GM19025 (cell line): Measurements from ENCODE around the gene CCDC12.

ENCODE experiments used
- ATAC-seq: cut with Tn5 transposase; IDR thresholded peaks from one replicate; pipeline ENCODE4 v1.9.1; 2021; ENCODE audit warnings: mild to moderate bottlenecking, low read depth, moderate library complexity; ENCODE audit not compliant: unreplicated experiment

Gene CCDC12

DNA sequence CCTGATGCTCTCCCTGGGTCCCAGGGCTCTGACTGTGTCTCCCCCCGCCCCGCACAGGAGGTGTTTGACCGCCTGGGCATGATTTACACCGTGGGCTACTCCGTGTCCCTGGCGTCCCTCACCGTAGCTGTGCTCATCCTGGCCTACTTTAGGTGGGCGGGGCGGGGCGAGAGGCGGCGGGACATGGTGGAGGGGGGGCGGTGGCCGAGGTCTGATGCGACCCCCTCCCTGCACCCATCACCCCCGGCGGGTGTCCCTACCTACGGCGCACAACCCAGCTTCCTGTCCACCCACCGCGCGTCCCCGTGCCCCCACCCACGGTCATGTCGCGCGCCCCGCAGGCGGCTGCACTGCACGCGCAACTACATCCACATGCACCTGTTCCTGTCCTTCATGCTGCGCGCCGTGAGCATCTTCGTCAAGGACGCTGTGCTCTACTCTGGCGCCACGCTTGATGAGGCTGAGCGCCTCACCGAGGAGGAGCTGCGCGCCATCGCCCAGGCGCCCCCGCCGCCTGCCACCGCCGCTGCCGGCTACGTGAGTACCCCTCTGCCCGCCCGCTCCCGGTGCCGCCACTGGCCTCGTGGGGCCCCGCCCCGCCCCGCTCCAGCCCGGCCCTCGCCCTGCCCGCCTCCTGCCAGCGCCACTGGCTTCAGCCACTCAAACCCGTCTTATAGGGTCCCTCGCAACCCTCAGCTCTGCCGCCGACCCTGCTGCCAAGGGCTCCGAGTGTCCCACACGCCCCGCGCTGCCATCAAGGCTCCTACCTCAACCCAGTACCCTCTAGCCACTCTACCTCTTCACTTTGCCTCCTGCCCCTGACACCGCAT, 78.0 kb downstream of the CCDC12 start:
- no peak for ATAC-seq

DNA sequence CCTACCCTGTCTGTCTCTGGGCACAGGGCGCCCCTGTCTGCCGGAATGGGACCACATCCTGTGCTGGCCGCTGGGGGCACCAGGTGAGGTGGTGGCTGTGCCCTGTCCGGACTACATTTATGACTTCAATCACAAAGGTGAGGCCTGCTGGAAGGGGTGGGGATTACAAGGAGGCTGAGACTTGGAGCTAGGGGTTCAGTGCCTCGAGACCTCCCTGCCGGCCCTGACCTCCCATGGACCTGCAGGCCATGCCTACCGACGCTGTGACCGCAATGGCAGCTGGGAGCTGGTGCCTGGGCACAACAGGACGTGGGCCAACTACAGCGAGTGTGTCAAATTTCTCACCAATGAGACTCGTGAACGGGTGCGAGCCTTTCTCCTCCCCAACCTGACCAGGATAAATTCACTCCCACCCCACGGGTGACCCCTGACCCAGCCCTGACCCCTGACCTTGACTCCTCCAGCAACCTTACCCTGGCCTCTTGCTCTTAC, 78.7 kb downstream of the CCDC12 start:
- no peak for ATAC-seq

DNA sequence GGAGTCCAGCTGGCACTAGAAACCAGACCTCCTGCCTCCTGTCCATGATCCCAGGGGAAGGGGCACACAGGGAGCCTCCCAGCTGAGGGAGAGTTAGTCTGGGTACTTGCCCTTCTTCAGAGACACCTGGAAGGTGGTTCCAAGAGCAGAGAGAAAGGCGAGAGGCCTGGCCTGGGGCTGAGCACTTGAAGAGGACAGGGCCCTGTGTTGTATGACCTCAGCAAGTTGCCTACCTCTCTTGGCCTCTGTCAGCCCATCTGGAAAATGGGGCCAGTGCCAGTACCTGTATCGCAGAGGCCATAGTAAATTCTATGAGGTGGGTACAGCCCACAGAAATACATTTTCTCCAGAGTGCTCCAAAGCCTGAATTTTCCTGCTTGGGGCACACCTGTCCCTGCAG, 79.5 kb downstream of the CCDC12 start:
- ATAC-seq = no peak

DNA sequence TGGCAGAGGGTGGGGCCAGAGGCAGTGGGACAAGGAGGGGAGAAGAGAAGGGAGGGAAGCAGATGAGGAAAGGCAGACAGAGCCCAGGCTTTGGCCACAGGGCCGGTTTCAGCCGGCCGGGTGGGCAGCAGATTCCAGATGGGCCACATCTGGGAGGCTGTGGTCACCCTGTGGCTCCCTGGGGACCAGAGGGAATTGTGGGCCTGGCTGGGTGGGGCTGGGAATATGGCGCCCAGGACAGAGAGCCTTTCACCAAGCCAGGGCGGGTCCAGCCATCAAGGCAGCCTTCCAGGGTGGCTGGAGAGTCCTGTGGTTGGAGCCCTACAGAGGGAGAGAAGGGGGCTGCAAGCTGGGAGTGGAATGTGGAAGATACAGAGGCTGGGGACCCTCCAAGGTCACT, 80.2 kb downstream of the CCDC12 start:
- no peak for ATAC-seq

DNA sequence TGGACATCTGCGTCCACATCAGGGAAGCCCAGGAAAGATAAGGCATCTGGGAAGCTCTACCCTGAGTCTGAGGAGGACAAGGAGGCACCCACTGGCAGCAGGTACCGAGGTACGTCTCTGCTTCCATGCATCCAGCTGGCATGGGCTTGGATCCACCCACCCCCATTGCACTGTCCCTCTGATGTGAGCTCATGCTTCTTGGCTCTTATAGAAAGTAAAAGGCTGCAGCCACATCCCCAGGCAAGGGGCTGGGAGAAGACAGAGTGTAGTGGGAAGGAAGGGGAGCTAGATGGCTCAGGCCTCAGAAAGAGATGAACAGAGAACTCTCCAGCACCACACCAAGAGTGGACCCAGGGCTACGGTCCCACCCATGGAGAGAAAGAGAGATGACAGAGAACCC, 80.8 kb downstream of the CCDC12 start:
- ATAC-seq = no peak

DNA sequence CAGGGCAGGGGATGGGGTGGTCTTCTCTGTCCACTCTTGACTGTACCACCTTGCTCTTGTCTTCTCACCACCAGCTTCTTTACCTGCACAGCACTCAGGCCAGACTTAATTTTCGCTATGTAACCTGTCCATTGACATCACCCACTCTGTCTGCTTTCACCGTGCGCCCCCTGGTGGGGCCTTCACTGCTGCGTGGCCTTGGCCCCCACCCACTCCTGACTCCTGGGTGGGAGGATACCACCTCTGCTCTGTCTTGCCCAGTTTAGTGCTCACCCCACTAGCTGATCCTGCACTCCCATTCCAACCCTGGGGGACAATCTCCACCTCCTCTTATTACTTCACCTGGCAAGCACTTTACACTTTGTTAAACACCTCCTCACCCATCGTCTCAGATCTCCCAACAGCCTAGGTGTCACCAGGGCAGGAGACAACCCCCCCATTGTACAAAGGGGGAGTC, 81.3 kb downstream of the CCDC12 start:
- ATAC-seq = no peak

DNA sequence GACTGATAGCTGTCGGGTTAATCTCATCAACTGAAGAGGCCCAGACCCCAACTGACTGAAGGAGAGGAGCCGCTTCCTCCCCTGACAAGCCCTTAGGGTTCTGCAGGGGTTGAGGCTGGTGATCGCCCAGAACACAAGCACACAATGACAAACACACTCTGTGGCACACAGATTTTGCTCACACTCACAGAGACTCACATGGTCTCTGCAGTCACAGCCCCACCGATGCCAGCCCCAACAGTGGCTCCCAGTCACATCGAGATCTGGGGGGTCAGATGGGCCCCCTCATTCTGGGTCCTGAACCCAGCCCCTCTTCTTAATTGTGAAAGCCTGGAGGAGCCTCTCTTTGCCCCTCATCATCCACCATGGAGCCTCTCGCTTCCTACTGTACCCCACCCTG, 82.3 kb downstream of the CCDC12 start:
- ATAC-seq = no peak

DNA sequence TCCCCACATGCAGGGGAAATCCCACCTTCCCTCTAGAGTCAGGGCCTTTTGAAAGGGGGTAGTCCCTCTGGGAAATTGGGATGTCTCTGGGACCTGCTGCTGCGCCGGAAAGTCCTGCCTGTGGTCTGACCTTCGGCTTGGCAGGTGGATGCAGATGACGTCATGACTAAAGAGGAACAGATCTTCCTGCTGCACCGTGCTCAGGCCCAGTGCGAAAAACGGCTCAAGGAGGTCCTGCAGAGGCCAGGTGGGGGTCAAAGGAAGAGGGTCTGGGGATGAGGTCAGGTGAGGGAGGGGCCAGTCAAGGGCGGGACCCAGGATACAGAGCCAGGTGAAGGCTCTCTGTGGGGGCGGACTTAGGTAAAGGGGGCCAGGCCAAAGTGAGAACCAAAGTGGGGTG, 82.8 kb downstream of the CCDC12 start:
- no peak for ATAC-seq

DNA sequence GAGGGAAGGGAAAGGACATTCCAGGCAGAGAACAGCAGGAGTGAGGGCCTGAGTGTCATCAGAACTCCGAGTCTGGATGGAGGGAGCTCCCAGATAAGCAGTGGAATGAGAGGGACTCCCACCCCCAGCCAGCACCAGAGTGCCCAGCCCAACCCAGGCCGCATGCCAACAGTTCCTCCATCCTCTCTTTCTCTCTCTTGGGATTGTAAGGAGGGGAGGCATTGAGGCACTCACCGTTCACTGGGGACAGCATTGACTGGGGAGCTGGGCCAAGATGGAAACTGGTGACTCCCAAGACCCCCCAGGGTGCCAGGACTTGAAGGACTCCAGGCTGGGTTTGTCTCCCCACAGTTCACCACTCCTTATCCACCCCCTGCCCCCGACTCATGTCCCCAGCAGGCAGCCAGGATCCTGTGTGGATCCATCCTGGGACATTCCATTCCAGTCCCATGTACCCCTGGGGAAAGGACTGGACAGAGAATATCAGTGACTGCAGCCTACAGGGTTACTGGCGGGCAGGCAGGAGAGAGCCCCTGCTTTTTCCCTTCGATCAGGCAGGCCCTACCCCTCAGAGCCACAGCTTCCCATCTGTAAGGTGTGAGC, 83.3 kb downstream of the CCDC12 start:
- ATAC-seq = no peak

DNA sequence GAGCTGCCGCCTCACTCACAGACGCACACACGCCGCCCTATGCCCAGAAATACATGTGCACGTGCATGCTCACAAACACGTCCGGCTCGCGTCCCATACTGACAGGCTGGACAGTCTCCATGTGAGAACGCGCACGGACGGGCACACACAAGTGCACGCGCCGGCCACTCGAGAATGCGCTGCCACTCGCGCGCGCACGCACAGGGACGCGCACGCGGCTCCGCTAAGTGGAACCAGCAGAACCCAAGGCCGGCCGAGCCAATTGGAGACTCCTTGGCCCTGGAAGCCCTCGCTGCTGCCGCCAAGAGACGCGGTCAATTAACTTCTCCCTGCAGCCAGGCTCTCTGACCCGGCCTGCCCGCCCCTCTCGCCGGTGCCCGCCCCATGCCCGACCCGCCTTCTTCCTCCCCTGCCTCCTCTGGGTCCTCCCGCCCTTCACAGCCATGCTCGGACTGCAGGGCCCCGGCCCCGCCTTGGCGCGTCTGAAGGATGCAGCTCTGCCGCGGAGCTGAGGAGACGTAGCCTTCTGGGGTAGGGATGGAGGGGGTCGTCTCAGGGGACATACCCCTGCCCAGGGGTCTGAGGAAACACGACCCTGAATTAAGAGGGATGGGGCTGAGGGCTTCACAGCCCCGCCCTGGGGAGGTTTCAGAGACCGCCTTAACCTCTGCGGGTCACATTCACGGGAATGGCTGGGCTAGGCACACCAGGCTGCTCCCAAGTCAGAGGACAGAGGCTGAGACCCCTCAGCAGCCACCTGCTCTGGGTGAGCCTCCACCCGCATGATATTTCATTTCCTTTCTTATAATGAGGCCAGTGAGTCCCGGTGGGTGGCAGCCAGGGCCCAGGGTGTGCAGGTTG, 84.0 kb downstream of the CCDC12 start:
- no peak for ATAC-seq

DNA sequence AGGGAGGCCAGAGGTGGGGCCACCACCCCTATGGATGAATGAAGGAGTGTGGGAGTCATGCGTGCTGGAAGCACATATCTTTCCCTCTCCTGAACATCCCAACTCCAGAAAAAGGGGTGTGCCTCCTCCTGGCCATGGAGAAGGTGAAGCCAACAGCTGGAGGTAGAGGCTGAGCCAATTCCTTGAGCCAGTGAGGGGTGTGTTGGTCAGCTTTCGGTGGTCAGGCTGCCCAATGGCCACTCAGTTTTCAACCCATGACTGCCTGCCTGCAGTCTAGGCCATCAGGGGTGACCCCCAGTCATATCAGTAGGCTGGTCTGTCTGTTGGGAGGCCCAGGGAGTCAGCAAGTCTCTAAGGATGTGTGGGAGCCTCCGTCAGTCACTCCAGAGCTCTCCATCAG, 85.4 kb downstream of the CCDC12 start:
- no peak for ATAC-seq

DNA sequence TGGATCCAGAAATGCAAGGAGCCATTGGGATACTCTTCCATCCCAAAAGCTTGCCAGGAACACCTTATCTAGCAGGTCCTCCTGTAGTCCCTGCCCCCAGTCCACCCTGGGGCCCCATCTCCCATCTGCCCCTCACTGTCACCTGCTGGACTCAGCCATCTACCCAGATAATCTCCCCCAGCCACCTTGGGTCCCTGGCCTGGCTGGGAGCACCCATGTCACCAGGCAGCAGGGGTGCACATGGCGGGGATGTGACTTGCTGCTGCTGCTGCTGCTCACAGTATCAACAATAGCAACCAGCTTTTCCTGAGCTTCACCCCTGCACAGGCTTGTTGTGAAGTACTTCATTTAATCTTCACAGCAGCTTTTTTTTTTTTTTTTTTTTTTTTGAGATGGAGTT, 86.4 kb downstream of the CCDC12 start:
- ATAC-seq = no peak

DNA sequence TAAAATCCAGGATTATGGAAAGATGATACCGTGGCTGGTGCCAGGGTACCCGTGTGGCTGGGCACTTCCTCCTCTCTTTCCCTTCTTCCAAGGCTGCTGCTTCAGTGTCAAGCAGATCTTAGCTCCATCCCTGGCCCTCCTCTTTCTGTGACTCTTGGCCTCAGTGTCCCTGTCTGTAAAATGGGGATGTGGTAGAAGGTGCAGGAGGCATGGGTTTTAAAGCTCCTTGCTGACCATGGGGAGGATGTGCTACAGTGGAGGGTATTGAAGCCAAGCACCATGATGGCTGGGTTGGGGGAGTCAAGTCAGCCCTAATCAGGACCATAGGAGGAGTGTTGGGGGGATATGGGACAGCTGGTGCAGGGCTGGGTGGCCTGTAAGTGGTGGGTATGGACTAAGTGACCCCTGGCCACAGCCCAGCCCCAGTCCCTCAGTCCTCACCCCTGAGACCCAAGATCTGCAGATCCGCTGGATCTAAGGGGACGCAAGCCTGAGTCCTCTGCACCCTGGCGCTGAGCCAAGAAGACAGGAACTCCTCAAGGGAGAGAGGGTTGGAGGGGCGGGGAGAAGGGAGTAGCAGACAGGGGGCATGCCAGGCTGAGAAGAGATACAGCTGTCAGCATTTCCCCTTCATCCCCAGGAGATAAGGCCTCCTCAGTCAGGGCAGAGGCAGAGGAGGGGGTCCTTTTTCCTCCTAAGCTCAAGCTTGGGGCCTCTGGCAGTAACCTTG, 87.0 kb downstream of the CCDC12 start:
- ATAC-seq = no peak

DNA sequence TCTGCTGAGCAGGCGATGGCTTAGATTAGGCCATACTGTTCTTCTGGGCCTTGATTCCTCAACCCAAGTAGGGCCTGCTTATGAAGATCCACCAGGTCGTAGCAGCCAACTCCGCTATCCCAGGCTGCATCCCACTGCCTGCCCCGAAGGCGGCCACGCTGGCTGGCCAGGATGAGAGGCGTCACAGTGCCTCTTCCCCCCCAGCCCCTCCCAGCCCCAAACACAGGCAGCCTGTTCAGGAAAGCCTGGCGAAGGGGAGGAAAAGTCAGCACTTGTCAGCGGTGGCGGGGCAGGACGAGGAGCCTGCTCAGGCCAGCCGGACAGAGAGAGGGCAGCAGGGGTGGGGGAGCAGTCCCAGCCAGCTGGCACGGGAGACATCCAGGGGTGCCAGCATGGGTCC, 87.8 kb downstream of the CCDC12 start:
- no peak for ATAC-seq

DNA sequence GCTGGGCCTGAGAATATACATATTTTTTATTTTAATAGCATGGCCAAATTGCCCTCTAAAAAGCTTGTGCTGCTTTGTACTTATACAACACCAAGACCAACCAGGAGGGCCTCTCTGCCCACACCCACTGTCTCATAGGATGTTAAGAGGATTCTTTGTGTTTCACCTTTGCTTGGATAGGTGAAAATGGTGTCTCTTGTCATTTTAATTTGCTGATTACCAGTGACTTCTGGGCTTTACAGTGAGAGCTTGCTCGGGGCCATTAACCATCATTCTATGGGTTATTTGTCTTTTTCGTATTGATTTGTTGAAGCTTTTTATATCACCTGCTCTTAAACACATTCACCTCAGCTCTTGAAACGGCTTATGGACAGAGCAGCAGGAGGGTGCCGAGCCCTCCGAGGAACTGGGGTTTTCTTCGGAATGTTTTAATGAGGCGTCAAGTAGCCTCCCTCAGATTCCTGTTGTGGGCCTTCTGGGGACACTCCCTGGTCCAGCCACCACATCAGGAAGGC, 88.5 kb downstream of the CCDC12 start:
- ATAC-seq = no peak

DNA sequence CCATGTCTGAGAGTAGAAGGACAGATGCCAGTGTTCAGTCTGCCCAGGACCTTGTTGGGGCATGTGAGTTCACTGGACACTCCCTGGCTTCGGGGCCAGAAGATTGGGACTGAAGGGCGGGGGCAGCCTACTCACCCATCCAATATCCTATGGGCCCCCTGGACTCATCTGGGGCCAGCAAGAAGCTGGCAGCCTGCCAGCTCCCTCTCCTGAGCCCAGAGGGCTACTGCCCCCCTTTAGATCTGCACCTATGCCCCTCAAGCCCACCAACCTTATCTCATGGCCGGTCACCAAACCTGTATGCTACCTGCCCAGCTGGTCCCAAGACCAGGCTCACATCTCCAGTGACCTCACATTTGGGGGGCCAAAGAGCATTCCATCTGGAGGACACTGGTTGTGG, 90.9 kb downstream of the CCDC12 start:
- no peak for ATAC-seq

DNA sequence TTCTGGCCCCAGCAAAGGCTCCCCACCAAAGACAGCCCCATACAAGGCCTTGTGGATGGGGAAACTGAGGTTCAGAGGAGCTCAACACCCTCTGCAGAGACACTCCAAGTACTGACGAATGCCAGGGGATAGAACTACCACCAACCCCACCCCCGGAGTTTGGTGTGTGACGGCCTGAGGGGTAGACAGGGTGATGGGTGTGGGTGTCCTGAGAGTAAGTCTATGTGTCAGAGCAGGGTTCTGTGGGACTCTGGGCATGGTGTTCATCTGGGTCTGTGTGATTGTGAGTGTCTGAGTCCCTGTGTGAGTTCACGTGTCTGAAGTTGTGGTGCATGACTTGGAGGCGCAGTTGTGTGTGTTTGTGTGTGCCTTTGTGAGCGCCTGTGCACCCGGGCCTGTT, 91.6 kb downstream of the CCDC12 start:
- ATAC-seq = no peak

DNA sequence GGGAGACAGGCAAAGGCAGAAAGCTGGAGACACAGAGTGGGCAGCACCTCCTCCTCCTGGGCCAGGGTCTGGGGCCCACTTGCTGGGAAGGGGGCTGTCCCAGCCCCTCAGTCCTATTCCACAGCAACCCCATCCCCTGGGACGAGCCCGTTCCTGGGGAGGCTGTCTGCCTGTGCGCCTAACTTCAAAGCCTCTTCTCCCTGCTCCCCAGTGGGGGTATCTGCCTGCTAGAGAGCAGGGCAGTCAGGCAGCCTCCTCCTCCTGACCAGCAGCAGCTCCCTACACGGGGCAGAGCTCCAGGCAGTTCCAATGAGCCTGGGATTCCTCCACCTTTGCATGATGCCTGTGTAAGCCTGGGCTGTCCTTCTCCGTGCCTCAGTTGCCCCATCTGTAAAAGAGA, 92.1 kb downstream of the CCDC12 start:
- no peak for ATAC-seq

DNA sequence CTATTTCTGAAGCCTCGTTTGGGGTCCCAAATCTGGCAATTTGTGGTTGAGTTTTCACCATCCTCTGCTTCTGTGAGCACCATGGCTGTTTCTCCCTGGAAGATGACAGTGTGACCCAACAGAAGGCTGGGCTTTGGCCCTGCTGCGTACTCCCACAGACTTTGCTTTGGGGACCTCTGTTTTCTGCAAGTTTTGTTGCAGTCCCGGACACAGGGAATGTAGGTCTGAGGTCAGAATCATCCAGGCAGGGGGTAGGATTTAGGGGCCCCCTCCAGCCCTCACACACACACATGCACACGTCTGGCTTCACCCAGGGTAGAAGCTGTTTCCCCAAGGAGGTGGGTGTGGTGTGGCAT, 92.7 kb downstream of the CCDC12 start:
- no peak for ATAC-seq

DNA sequence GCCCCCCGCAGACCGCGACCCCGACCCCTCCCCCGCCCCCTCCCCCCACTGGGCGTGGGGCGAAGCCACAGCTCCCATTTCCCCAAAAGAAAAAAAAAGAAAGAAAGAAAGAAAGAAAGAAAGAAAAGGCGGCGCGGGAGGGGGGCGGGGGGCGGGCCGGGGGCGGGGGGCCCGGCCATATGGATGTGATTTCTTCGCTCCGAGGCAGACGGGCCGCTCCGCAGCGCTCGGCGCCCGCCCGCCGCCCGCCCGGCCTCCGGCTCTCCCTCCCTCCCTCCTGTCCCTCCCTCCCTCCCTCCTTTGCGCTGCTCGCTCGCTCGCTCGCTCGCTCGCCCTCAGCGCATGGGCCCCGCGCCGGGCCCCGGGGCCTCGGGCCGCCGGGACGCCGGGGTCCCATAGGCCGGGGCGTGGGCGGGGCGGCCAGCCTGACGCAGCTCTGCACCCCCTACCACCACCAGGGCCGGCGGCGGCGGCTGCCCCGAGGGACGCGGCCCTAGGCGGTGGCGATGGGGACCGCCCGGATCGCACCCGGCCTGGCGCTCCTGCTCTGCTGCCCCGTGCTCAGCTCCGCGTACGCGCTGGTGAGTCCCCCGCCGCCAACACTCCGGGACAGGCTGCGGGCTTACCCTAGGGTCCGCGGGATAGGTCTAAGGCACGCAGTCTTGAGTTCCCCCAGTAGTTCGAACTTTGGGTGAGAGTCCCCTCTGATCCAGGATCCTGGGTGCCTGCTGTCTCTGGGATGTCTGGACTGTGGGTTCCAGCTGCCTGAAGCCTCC, 93.3 kb downstream of the CCDC12 start:
- ATAC-seq = no peak
